Measurements from ENCODE around the gene TEAD3.

Gene TEAD3

GRCh38 chr6:35507221-35507620 lies 10.3 kb upstream of the TEAD3 start:
- TF ChIP-seq, protein P1, sequence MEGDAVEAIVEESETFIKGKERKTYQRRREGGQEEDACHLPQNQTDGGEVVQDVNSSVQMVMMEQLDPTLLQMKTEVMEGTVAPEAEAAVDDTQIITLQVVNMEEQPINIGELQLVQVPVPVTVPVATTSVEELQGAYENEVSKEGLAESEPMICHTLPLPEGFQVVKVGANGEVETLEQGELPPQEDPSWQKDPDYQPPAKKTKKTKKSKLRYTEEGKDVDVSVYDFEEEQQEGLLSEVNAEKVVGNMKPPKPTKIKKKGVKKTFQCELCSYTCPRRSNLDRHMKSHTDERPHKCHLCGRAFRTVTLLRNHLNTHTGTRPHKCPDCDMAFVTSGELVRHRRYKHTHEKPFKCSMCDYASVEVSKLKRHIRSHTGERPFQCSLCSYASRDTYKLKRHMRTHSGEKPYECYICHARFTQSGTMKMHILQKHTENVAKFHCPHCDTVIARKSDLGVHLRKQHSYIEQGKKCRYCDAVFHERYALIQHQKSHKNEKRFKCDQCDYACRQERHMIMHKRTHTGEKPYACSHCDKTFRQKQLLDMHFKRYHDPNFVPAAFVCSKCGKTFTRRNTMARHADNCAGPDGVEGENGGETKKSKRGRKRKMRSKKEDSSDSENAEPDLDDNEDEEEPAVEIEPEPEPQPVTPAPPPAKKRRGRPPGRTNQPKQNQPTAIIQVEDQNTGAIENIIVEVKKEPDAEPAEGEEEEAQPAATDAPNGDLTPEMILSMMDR (IDR thresholded peaks at IDR 0.05; ENCODE audit: low read depth, low read length, missing control alignments) = no peak
- no peak overlapping the region for H3K4me3 ChIP-seq (ENCODE audit: low read depth, low read length)
- in situ Hi-C loops (cut with HindIII; ENCODE audit: low sequenced_read_pairs) = no loop called here
- DNase-seq (ENCODE audit: low read depth) = no peak

GRCh38 chr6:35506536-35506935 lies 9.7 kb upstream of the TEAD3 start:
- in situ Hi-C loops (cut with HindIII; ENCODE audit: low sequenced_read_pairs) = no loop called here
- DNase-seq (ENCODE audit: low read depth) = no peak
- H3K4me3 ChIP-seq (ENCODE audit: low read depth, low read length) = no peak overlapping the region
- TF ChIP-seq, protein P1 (IDR thresholded peaks at IDR 0.05; ENCODE audit: low read depth, low read length, missing control alignments) = no peak

DNA sequence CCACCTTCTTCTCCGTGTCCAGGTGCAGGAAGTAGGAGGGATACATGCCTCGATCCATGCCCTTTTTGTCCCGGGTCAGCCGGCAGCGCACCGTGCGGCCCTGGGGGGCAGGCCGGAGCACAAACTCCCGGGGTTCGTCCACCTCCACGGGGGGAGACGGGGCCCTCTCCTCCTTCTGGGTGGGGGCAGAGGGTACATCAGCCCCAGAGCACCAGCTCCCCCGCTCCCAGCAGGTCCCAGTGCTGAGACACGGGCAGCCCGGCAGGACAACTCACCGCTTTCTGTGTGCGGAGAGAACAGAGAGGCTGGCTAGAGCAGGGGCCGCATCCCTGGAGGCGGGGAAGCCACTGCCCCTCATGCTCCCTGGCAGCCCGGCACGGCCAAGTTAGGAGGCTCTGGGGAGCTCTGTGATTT lies 9.1 kb upstream of the TEAD3 start:
- no peak for DNase-seq (ENCODE audit: low read depth)
- TF ChIP-seq, protein P1 (IDR thresholded peaks at IDR 0.05; ENCODE audit: low read depth, low read length, missing control alignments) = no peak
- no peak overlapping the region for H3K4me3 ChIP-seq (ENCODE audit: low read depth, low read length)
- in situ Hi-C loops (cut with HindIII; ENCODE audit: low sequenced_read_pairs) = no loop called here

- no peak for DNase-seq (ENCODE audit: low read depth)
- in situ Hi-C loops (cut with HindIII; ENCODE audit: low sequenced_read_pairs) = no loop called here
- TF ChIP-seq, protein P1 (IDR thresholded peaks at IDR 0.05; ENCODE audit: low read depth, low read length, missing control alignments) = no peak
These were observed 6.7 kb upstream of the TEAD3 start for GRCh38 chr6:35503534-35503933.

DNA sequence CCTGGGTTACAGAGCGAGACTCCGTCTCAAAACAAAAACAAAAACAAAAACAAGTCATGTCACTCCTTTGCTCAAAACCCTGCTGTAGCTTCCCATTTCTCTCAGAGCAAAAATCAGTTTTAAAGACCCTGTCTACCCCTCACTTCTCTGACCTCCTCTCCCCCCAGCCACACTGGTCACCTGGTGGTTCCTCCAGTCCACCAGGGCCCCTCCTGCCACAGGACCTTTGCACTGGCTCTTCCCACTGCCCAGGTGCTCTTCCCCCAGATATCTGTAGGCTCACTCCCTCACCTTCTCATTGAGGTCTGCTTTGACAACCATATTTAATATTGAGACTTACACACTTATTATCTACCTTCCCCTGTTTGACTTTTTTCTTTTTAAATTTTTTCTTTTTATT lies 4.9 kb upstream of the TEAD3 start:
- no peak overlapping the region for H3K4me3 ChIP-seq (ENCODE audit: low read depth, low read length)
- in situ Hi-C loops (cut with HindIII; ENCODE audit: low sequenced_read_pairs) = no loop called here
- TF ChIP-seq, protein P1 (IDR thresholded peaks at IDR 0.05; ENCODE audit: low read depth, low read length, missing control alignments) = no peak
- DNase-seq (ENCODE audit: low read depth) = no peak

More at GRCh38 chr6:35503534-35503933, 6.7 kb upstream of the TEAD3 start:
- H3K4me3 ChIP-seq (ENCODE audit: low read depth, low read length) = no peak overlapping the region

- no peak overlapping the region for H3K4me3 ChIP-seq (ENCODE audit: low read depth, low read length)
- in situ Hi-C loops (cut with HindIII; ENCODE audit: low sequenced_read_pairs) = no loop called here
- DNase-seq (ENCODE audit: low read depth) = no peak
- TF ChIP-seq, protein P1 (IDR thresholded peaks at IDR 0.05; ENCODE audit: low read depth, low read length, missing control alignments) = no peak
These were observed 3.9 kb upstream of the TEAD3 start for GRCh38 chr6:35500782-35501181.

GRCh38 chr6:35499372-35499771 lies 2.5 kb upstream of the TEAD3 start:
- TF ChIP-seq, protein P1 (IDR thresholded peaks at IDR 0.05; ENCODE audit: low read depth, low read length, missing control alignments) = no peak
- no peak overlapping the region for H3K4me3 ChIP-seq (ENCODE audit: low read depth, low read length)
- in situ Hi-C loops (cut with HindIII; ENCODE audit: low sequenced_read_pairs) = no loop called here
- no peak for DNase-seq (ENCODE audit: low read depth)
